HAP-1 (cell line): Measurements from ENCODE around the gene ANKRD65.
"Not testable (repeated sequence)": the region's sequence is repeated elsewhere in the genome, so short reads cannot be mapped to it uniquely, and the experiment has no call there.

Source experiments
- DNase-seq, 2 experiments: peaks; one replicate each; pipeline ENCODE4 v3.0.0-alpha.2; 2016 to 2020; ENCODE audit warnings: low spot score in 2 of 2
- H3K27me3 ChIP-seq: fragments of 250-450 bp; sonication (Bioruptor Pico); 2 replicates; pipeline ENCODE4 v1.5.1; 2020; ENCODE audit warnings: low read depth, mild to moderate bottlenecking, moderate library complexity
- H3K36me3 ChIP-seq: fragments of 250-450 bp; sonication (Bioruptor Pico); replicated peaks from 2 replicates; pipeline ENCODE4 v1.5.1; 2020; ENCODE audit warnings: mild to moderate bottlenecking
- H3K4me1 ChIP-seq: fragments of 250-450 bp; sonication (Bioruptor Pico); 2 replicates; pipeline ENCODE4 v1.5.1; 2020; ENCODE audit warnings: mild to moderate bottlenecking
- H3K4me3 ChIP-seq: fragments of 250-450 bp; sonication (Bioruptor Pico); 2 replicates; pipeline ENCODE4 v1.5.1; 2020; ENCODE audit warnings: mild to moderate bottlenecking, moderate library complexity
- H3K9me3 ChIP-seq: fragments of 250-450 bp; sonication (Bioruptor Pico); 2 replicates; pipeline ENCODE4 v1.5.1; 2020; ENCODE audit warnings: mild to moderate bottlenecking, moderate library complexity
- in situ Hi-C: fragments of 300-500 bp; cut with MboI; formaldehyde crosslinking; loops from 3 replicates; pipeline ENCODE4 v1.14.3; 2020; ENCODE audit warnings: low sequenced_read_pairs, inconsistent platforms, mixed read lengths

The ANKRD65 gene

DNA sequence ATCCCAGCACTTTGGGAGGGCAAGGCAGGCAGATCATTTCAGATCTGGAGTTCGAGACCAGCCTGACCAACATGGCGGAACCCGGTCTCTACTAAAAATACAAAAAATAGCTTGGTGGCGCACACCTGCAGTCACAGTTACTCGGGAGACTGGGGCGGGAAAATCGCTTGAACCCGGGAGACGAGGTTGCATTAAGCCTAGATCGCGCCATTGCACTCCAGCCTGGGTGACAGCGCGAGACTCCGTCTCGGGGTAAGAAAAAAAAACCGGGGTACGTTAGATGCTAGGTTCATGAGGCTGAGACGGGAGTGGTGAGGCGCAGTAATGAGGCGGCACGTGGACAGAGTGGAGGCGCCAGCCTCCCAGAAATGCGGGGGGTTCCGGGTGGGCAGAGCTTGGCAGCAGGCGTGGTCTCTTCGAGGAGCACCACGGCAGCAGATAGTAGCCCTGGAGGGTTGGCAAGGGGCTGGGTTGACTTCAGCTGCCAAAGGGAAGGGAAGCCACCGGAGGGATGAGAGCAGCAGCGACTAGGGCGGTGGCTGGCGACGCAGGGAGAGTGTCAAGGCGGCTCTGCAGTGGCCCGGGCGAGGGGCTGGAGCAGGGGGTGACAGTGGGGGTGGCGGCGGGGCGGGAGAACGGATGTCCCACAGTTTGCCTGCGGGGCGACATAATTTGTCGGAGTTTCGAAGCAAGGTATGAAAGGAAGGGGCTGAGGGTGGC is 14.8 kb downstream of the ANKRD65 start:
- H3K36me3 ChIP-seq = peaks cover 72% of the 10 kb centered on the region

DNA sequence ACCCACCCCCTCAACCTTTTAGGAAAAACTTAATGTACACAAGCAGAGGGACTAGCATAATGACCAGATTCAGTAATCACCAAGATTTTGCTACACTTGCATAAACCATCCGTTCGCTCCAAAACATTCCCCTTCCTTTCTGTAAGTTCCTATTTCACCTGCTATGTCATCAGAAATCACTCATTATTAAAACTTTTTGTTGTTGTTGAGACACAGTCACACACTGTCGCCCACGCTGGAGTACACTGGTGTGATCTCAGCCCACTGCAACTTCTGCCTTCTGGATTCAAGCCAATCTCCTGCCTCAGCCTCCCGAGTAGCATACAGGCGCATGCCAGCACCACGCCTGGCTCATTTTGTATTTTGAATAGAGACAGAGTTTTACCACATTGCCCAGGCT is 17.4 kb downstream of the ANKRD65 start:
- Histone ChIP-seq H3K9me3 (no peaks in the 10 kb centered on the region), H3K36me3 (peaks cover 80% of the 10 kb centered on the region), H3K4me1 (peaks cover 22% of the 10 kb centered on the region), H3K4me3 (no peak overlapping the region), H3K27me3 (no peaks in the 10 kb centered on the region)
- DNase-seq = no peak
- in situ Hi-C loops = loop anchor here (5.0 kb wide), 1 partner anchor 34 kb away; the partner anchor contains the start of gene VWA1

More for the DNA sequence above, 14.8 kb downstream of the ANKRD65 start:
- Histone ChIP-seq H3K4me3 (peak overlapping the region; percentile 93), H3K9me3 (no peaks in the 10 kb centered on the region), H3K27me3 (no peaks in the 10 kb centered on the region), H3K4me1 (peaks cover 34% of the 10 kb centered on the region)
- DNase-seq = no peak
- in situ Hi-C loops = no loop called here

DNA sequence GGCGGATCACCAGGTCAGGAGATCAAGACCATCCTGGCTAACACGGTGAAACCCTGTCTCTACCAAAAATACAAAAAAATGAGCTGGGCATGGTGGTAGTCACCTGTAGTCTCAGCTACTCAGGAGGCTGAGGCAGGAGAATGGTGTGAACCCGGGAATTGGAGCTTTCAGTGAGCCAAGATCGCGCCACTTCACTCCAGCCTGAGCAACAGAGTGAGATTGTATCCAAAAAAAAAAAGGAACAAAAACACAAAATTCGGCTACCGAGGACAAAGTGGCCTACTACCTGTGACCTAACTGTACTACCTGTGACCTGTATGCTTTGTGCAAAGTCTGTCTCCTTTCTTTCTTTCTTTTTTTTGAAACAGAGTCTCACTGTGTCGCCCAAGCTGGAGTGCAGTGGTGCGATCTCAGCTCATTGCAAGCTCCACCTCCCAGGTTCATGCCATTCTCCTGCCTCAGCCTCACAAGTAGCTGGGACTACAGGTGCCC is 18.1 kb downstream of the ANKRD65 start:
- H3K27me3 ChIP-seq, DNase-seq, H3K4me3 ChIP-seq, H3K9me3 ChIP-seq: not testable (repeated sequence)
- H3K4me1 ChIP-seq = peaks cover 17% of the 10 kb centered on the region
- in situ Hi-C loops = loop anchor here (5.0 kb wide), 1 partner anchor 34 kb away; the partner anchor contains the start of gene VWA1
- H3K36me3 ChIP-seq = peaks cover 79% of the 10 kb centered on the region

- no peak overlapping the region for H3K4me3 ChIP-seq
- H3K9me3 ChIP-seq = no peaks in the 10 kb centered on the region
- peaks cover 83% of the 10 kb centered on the region for H3K36me3 ChIP-seq
- peaks cover 22% of the 10 kb centered on the region for H3K4me1 ChIP-seq
- no peaks in the 10 kb centered on the region for H3K27me3 ChIP-seq
- DNase-seq = peak; percentile 57 to 79
- in situ Hi-C loops = loop anchor here (5.0 kb wide), 1 partner anchor 35 kb away; the partner anchor contains the start of gene VWA1
Measured at GRCh38 chr1:1402072-1402900, 18.8 kb downstream of the ANKRD65 start.

GRCh38 chr1:1401457-1402010 is 19.5 kb downstream of the ANKRD65 start:
- DNase-seq = no peak
- Histone ChIP-seq H3K27me3 (no peaks in the 10 kb centered on the region), H3K36me3 (peaks cover 85% of the 10 kb centered on the region), H3K9me3 (no peaks in the 10 kb centered on the region), H3K4me1 (peaks cover 22% of the 10 kb centered on the region), H3K4me3 (no peak overlapping the region)
- in situ Hi-C loops = loop anchor here (5.0 kb wide), 1 partner anchor 36 kb away; the partner anchor contains the start of gene VWA1

DNA sequence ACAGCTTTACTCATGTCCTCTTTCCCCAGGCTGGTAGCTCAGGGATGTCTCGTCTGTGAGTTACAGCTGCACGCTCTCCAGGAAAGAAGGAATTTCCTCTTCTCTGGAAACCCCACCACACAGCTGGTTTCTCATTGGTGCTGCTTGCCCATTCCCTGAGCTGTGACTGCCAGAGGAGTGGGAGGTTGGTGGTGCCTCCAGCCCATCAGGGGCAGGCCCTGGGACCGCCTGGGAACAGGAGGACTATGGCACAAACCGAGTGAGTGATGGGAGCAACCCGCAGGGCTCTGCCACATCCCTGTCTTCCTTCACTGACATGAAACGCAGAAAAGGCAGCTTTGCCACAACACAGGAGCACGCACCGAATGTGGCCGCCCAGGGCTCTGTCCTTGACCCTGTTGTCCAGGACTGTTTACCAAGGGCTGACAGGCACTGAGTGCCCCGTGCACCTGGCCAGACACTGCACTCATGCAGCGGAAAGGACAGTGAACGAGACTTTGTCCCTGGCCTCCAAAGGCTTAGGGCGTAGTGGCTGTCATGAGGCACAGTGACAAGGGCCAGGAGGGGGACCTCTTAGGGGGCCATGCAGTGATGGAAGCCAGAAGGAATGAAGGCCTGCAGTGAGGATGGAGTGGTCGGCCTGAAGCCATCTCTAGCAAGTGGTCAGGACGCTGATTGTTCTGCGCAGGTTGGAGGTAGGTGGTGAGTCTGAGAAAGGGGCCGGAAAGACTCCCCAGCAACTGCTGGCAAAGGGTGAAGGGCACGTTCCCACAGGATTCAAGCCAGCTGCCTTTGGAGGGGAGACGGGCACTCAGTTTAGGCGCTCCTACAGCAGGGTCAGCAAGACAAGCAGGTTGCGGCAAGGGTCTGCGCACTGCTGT is 20.3 kb downstream of the ANKRD65 start:
- in situ Hi-C loops = loop anchor here (5.0 kb wide), 1 partner anchor 36 kb away; the partner anchor contains the start of gene VWA1
- Histone ChIP-seq H3K27me3 (no peaks in the 10 kb centered on the region), H3K4me1 (peaks cover 17% of the 10 kb centered on the region), H3K9me3 (no peaks in the 10 kb centered on the region), H3K4me3 (peak overlapping the region; percentile 99), H3K36me3 (peaks cover 85% of the 10 kb centered on the region)
- DNase-seq = no peak

- Histone ChIP-seq H3K27me3 (no peaks in the 10 kb centered on the region), H3K4me3 (peak overlapping the region; percentile 99), H3K9me3 (no peaks in the 10 kb centered on the region), H3K4me1 (peaks cover 13% of the 10 kb centered on the region), H3K36me3 (peaks cover 85% of the 10 kb centered on the region)
- in situ Hi-C loops = loop anchor here (5.0 to 10.0 kb wide), 2 partner anchors 37 to 95 kb away; partner anchors contain the start of gene VWA1
- peak in 1 of 2 experiments; percentile 48 for DNase-seq
Measured at GRCh38 chr1:1399872-1400575, 21.1 kb downstream of the ANKRD65 start.

DNA sequence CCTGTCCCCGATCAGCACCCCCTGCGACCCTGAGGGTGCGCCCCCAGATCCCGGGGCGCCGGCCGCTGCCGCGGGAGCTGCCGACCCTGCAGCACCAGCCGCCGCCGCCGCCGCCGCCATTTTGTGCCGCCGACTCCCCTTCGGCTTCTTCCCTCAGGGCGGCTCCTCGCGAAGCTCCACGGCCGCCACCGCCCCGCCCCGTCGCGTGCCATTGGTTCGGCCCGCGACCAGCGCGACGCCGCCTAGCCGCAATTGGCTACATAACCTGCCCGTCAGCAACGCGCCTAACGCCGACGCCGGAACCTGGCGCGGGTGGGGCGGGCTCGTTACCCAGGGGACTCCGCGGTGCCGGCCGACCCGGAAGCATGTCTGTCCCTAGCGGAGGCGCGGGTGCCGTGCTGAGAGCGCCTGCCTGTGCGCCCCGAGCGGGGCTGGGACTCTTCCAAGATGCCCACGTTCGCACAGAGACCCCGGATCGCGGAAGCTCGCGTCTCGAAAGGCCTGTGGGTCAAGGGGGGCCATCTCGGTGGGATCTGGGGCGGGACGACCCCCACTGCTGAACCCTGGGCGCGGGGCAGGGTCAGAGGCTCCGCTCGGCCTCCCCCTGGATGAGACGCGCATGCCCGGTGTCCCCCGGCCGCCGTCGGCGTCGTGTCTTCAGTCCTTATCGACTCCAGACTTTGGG is 21.7 kb downstream of the ANKRD65 start, which contains the start of gene CCNL2:
CCNL2 (minus strand) TSS at position 149 of the 685 bp plus-strand sequence; CDS start at position 120, 29 bp downstream.
- H3K9me3 ChIP-seq = no peaks in the 10 kb centered on the region
- peak; percentile 96 to 99 for DNase-seq
- H3K36me3 ChIP-seq = peaks cover 85% of the 10 kb centered on the region
- in situ Hi-C loops = loop anchor here (10.0 kb wide), 1 partner anchor 95 kb away; no protein-coding TSS in a partner anchor
- peaks cover 13% of the 10 kb centered on the region for H3K4me1 ChIP-seq
- H3K27me3 ChIP-seq = no peaks in the 10 kb centered on the region
- peak within 1 kb of the TSS; percentile 99 for H3K4me3 ChIP-seq

GRCh38 chr1:1398677-1399186 is 22.3 kb downstream of the ANKRD65 start:
- H3K36me3 ChIP-seq = peaks cover 85% of the 10 kb centered on the region
- H3K9me3 ChIP-seq = no peaks in the 10 kb centered on the region
- in situ Hi-C loops = loop anchor here (10.0 kb wide), 1 partner anchor 96 kb away; no protein-coding TSS in a partner anchor
- no peak for DNase-seq
- peak overlapping the region; percentile 99 for H3K4me3 ChIP-seq
- peaks cover 13% of the 10 kb centered on the region for H3K4me1 ChIP-seq
- H3K27me3 ChIP-seq = no peaks in the 10 kb centered on the region

DNA sequence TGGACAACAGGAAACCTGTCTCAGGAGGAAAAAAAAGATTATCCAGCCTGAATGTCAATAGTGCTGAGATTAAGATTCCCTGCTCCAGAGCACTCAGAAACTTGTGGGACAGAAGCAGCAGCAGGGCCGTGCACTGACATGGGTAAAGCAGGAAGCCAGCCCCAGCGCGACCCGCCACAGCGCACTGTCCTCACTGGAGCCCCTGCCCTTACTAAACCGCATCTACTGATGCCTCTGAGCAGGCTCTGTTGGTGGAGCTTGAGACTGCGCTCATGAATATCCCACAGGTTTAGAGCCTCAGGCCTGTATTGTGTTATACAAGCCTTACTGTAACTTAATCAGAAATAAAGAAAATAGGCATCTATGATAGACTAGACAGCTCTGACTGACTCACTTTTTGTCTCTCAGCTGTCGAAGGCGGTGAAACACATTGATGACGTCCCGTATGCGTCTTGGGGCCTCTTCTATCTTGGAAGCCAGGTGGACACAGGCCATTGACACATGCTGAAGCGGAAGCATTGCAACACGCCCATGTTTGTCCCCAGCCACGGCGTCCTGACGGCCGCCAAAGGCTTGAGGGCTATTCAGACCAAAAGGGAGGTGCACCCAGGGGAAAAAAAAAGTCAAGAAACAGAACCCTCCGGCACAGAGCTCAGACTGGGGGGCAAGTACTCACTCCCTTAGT is 23.1 kb downstream of the ANKRD65 start:
- in situ Hi-C loops = loop anchor here (10.0 kb wide), 1 partner anchor 97 kb away; no protein-coding TSS in a partner anchor
- no peaks in the 10 kb centered on the region for H3K9me3 ChIP-seq
- peaks cover 13% of the 10 kb centered on the region for H3K4me1 ChIP-seq
- DNase-seq = no peak
- H3K27me3 ChIP-seq = no peaks in the 10 kb centered on the region
- H3K36me3 ChIP-seq = peaks cover 85% of the 10 kb centered on the region
- H3K4me3 ChIP-seq = peak overlapping the region; percentile 99

DNA sequence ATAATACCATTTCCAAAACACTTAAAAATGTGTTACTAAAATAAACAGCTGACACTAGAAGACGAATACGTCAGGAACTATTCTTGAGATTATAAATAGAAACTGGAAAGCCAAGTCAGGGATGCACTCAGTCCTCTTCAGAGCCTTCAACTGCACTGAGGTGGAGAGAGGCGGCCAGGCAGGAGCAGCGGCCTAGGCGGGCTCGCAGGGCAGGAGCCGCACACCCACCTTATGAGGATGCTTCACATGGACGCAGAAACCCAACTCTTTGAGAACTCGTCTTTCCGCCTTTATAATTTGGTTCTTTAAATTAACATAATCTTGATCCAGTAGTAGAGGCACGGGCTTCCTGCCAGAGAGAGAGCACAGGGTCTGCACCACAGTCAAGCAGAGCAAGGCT is 25.9 kb downstream of the ANKRD65 start:
- H3K36me3 ChIP-seq = peaks cover 85% of the 10 kb centered on the region
- H3K4me1 ChIP-seq = peaks cover 5% of the 10 kb centered on the region; the same call in 1 of the 2 replicates
- in situ Hi-C loops = loop anchor here (10.0 kb wide), 1 partner anchor 100 kb away; no protein-coding TSS in a partner anchor
- no peak overlapping the region for H3K4me3 ChIP-seq
- no peaks in the 10 kb centered on the region for H3K9me3 ChIP-seq
- DNase-seq = no peak
- no peaks in the 10 kb centered on the region for H3K27me3 ChIP-seq
